ENCODE measurements around the gene CCDC27. TPM values are rescaled to one million over a fixed set of nuclear protein-coding genes. Genes with fewer than 3 reads are reported as not detected.

CCDC27 gene
- total RNA-seq, 1 experiment from 2014 or later, result not detected

GRCh38 chr1:3707939-3708328, 44.3 kb upstream of the CCDC27 start:
- Histone ChIP-seq H3K4me3 (replicated peaks in 1 of 2; ENCODE audit: low read depth in 1 of 2, low read length in 2 of 2) (no peak overlapping the region), H3K9me3 (ENCODE audit: control insufficient read depth in 1 of 2, insufficient read depth in 1 of 2, low read depth in 1 of 2, low read length in 2 of 2) (no peaks in the 10 kb centered on the region), H3K27me3 (ENCODE audit: insufficient read depth, low read length) (no peaks in the 10 kb centered on the region), H2AFZ (ENCODE audit: low read depth, low read length, poor library complexity, severe bottlenecking) (no peak overlapping the region), H3K36me3 (ENCODE audit: control insufficient read depth in 1 of 2, insufficient read depth in 2 of 2, low read length in 2 of 2) (no peaks in the 10 kb centered on the region), H3K4me1 (ENCODE audit: control insufficient read depth in 1 of 2, insufficient read depth in 2 of 2, low read length in 2 of 2) (no peaks in the 10 kb centered on the region), H3K27ac (ENCODE audit: low read depth, low read length) (no peak overlapping the region), H3K9ac (ENCODE audit: low read length) (no peak overlapping the region), H4K20me1 (ENCODE audit: insufficient read depth) (no peaks in the 10 kb centered on the region), H3K4me2 (ENCODE audit: low read length) (no peak overlapping the region), H3K9me2 (ENCODE audit: insufficient read depth) (no peaks in the 10 kb centered on the region), H3K79me2 (ENCODE audit: insufficient read depth, low read length) (no peaks in the 10 kb centered on the region)
- no peak for ATAC-seq
- ChIA-PET RAD21 (ENCODE audit: low non-redundant PET in 1 of 2, low total read pairs in 2 of 2, uncharacterized antibody in 2 of 2, unreplicated experiment in 2 of 2) (no interaction called here), CTCF (no interaction called here), POLR2A (no interaction called here)
- BruUV-seq (replicated peaks), result no TSS peak
- no peak for DNase-seq (ENCODE audit: low read depth, low spot score)
- no peak for TF ChIP-seq MAX (IDR thresholded peaks at IDR 0.05)
- intact Hi-C loops (cut with micrococcal nuclease), result no loop called here

GRCh38 chr1:3708791-3709190, 43.5 kb upstream of the CCDC27 start:
- Histone ChIP-seq H4K20me1 (ENCODE audit: insufficient read depth) (no peaks in the 10 kb centered on the region), H3K36me3 (ENCODE audit: control insufficient read depth in 1 of 2, insufficient read depth in 2 of 2, low read length in 2 of 2) (no peaks in the 10 kb centered on the region), H3K4me1 (ENCODE audit: control insufficient read depth in 1 of 2, insufficient read depth in 2 of 2, low read length in 2 of 2) (no peaks in the 10 kb centered on the region), H3K9me2 (ENCODE audit: insufficient read depth) (no peaks in the 10 kb centered on the region), H3K79me2 (ENCODE audit: insufficient read depth, low read length) (no peaks in the 10 kb centered on the region), H3K4me2 (ENCODE audit: low read length) (no peak overlapping the region), H3K4me3 (replicated peaks in 1 of 2; ENCODE audit: low read depth in 1 of 2, low read length in 2 of 2) (no peak overlapping the region), H3K27ac (ENCODE audit: low read depth, low read length) (no peak overlapping the region), H3K27me3 (ENCODE audit: insufficient read depth, low read length) (no peaks in the 10 kb centered on the region), H3K9me3 (ENCODE audit: control insufficient read depth in 1 of 2, insufficient read depth in 1 of 2, low read depth in 1 of 2, low read length in 2 of 2) (no peaks in the 10 kb centered on the region), H3K9ac (ENCODE audit: low read length) (no peak overlapping the region), H2AFZ (ENCODE audit: low read depth, low read length, poor library complexity, severe bottlenecking) (no peak overlapping the region)
- no TSS peak for BruUV-seq (replicated peaks)
- DNase-seq (ENCODE audit: low read depth, low spot score), result no peak
- TF ChIP-seq RAD21 (IDR thresholded peaks at IDR 0.05; ENCODE audit: low read depth), result no peak
- TF ChIP-seq REST (IDR thresholded peaks at IDR 0.05; ENCODE audit: low read depth), result no peak
- no peak for TF ChIP-seq CTCF (IDR thresholded peaks at IDR 0.05 in 2 of 3, conservative IDR thresholded peaks at IDR 0.05 in 1 of 3; ENCODE audit: borderline replicate concordance in 1 of 3, insufficient read depth in 1 of 3, low read depth in 2 of 3, low read length in 2 of 3)
- no peak for TF ChIP-seq CBX3 (IDR thresholded peaks at IDR 0.05; ENCODE audit: low read depth)
- no peak for TF ChIP-seq ZNF274 (IDR thresholded peaks at IDR 0.05; ENCODE audit: low read depth, low read length)
- TF ChIP-seq FOSL1 (IDR thresholded peaks at IDR 0.05; ENCODE audit: low read depth), result no peak
- no peak for TF ChIP-seq EZH2 (IDR thresholded peaks at IDR 0.05)
- no peak for TF ChIP-seq ZFX (IDR thresholded peaks at IDR 0.05)
- TF ChIP-seq POLR2AphosphoS5 (IDR thresholded peaks at IDR 0.05; ENCODE audit: low read depth, low read length), result no peak
- no peak for TF ChIP-seq TCF7L2 (IDR thresholded peaks at IDR 0.05; ENCODE audit: borderline replicate concordance, extremely low read depth, insufficient read depth, insufficient read length)
- TF ChIP-seq ZBTB33 (IDR thresholded peaks at IDR 0.05; ENCODE audit: extremely low read depth, insufficient replicate concordance, low read length), result no peak
- no peak for TF ChIP-seq EGR1 (IDR thresholded peaks at IDR 0.05; ENCODE audit: low read depth)
- intact Hi-C loops (cut with micrococcal nuclease), result no loop called here
- POLR2A ChIA-PET, result no interaction called here
- no peak for ATAC-seq
- CTCF ChIA-PET, result no interaction called here
- RAD21 ChIA-PET (ENCODE audit: low non-redundant PET in 1 of 2, low total read pairs in 2 of 2, uncharacterized antibody in 2 of 2, unreplicated experiment in 2 of 2), result no interaction called here

Data from HCT116 (cell line).